Neural cell (in vitro differentiated cells): ENCODE measurements around the gene PCP4L1. TPM values are rescaled to one million over a fixed set of nuclear protein-coding genes. Genes with fewer than 3 reads are reported as not detected.

Experiments
- H2AFZ ChIP-seq: fragments of 200-600, 300-800 bp; sonication (generic), shearing (Covaris generic); 2 replicates; pipeline ENCODE4 v1.6.0; 2014; ENCODE audit warnings: low read depth, mild to moderate bottlenecking, antibody characterized with exemption, low read length, moderate library complexity
- H3F3A ChIP-seq: fragments of 200-600 bp; shearing (Covaris generic); 2 replicates; pipeline ENCODE4 v1.6.1; 2016; ENCODE audit warnings: mild to moderate bottlenecking, moderate library complexity, mixed read lengths, antibody characterized with exemption, low read length; ENCODE audit not compliant: insufficient read depth, poor library complexity, severe bottlenecking
- H3K27ac ChIP-seq: fragments of 200-600, 300-800 bp; sonication (generic), shearing (Covaris generic); 2 replicates; pipeline ENCODE4 v1.5.1; 2014; ENCODE audit warnings: mild to moderate bottlenecking, low read length, moderate library complexity
- H3K27me3 ChIP-seq: fragments of 300-800, 200-600 bp; sonication (generic), shearing (Covaris generic); 2 replicates; pipeline ENCODE4 v1.6.0; 2014; ENCODE audit warnings: mild to moderate bottlenecking, low read depth, low read length, moderate library complexity; ENCODE audit not compliant: insufficient read depth
- H3K36me3 ChIP-seq: fragments of 300-800, 200-600 bp; sonication (generic), shearing (Covaris generic); 2 replicates; pipeline ENCODE4 v1.5.1; 2014; ENCODE audit warnings: mild to moderate bottlenecking, antibody characterized with exemption, low read length, moderate library complexity; ENCODE audit not compliant: insufficient read depth
- H3K4me2 ChIP-seq: fragments of 300-800, 200-600 bp; sonication (generic), shearing (Covaris generic); 2 replicates; pipeline ENCODE4 v1.6.0; 2014; ENCODE audit warnings: mild to moderate bottlenecking, low read length
- H3K4me3 ChIP-seq: fragments of 300-800, 200-600 bp; sonication (generic), shearing (Covaris generic); 2 replicates; pipeline ENCODE4 v1.5.1; 2014; ENCODE audit warnings: mild to moderate bottlenecking, low read length, moderate library complexity
- H3K79me2 ChIP-seq: fragments of 200-600 bp; shearing (Covaris generic); replicated peaks from 2 replicates; pipeline ENCODE4 v1.6.0; 2014; ENCODE audit warnings: mild to moderate bottlenecking, low read length, moderate library complexity; ENCODE audit not compliant: insufficient read depth
- H3K9ac ChIP-seq: fragments of 300-800, 200-600 bp; sonication (generic), shearing (Covaris generic); 2 replicates; pipeline ENCODE4 v1.6.1; 2016; ENCODE audit warnings: mild to moderate bottlenecking, low read length, mixed read lengths
- H3K9me2 ChIP-seq: fragments of 200-600 bp; shearing (Covaris generic); 2 replicates; pipeline ENCODE4 v1.6.1; 2016; ENCODE audit warnings: mild to moderate bottlenecking, low read length, mixed read lengths; ENCODE audit not compliant: insufficient read depth
- H3K9me3 ChIP-seq: fragments of 200-600, 300-800 bp; sonication (generic), shearing (Covaris generic); 2 replicates; pipeline ENCODE4 v1.6.1; 2016; ENCODE audit warnings: mild to moderate bottlenecking, mixed run types, low read length, moderate library complexity, mixed read lengths
- H4K20me1 ChIP-seq: fragments of 200-600 bp; shearing (Covaris generic); 2 replicates; pipeline ENCODE4 v1.6.1; 2016; ENCODE audit warnings: mild to moderate bottlenecking, mixed run types; ENCODE audit not compliant: insufficient read depth
- EP300 ChIP-seq: fragments of 450-650 bp; conservative IDR thresholded peaks from 2 replicates; pipeline ENCODE4 v1.6.1; 2014; ENCODE audit warnings: antibody characterized with exemption, mild to moderate bottlenecking, moderate library complexity; ENCODE audit not compliant: poor library complexity, severe bottlenecking
- EZH2 ChIP-seq: fragments of 200-600, 300-800 bp; shearing (Covaris generic), sonication (generic); IDR thresholded peaks from 2 replicates; pipeline ENCODE4 v1.6.1; 2014; ENCODE audit warnings: antibody characterized with exemption, low read length, borderline replicate concordance, mild to moderate bottlenecking; ENCODE audit not compliant: insufficient read depth, poor library complexity, severe bottlenecking
- MXI1 ChIP-seq: fragments of 450-650 bp; conservative IDR thresholded peaks from 2 replicates; pipeline ENCODE4 v1.6.1; 2014; ENCODE audit warnings: antibody characterized with exemption, mild to moderate bottlenecking; ENCODE audit not compliant: poor library complexity, severe bottlenecking
- POLR2AphosphoS5 ChIP-seq: IDR thresholded peaks from 2 replicates; pipeline ENCODE4 v1.6.1; 2012
- RAD21 ChIP-seq: fragments of 450-650 bp; conservative IDR thresholded peaks from 2 replicates; pipeline ENCODE4 v1.6.1; 2014; ENCODE audit warnings: antibody characterized with exemption, mild to moderate bottlenecking, moderate library complexity
- REST ChIP-seq: IDR thresholded peaks from 2 replicates; pipeline ENCODE4 v1.6.1; 2012; ENCODE audit warnings: borderline replicate concordance
- SMC3 ChIP-seq: fragments of 450-650 bp; conservative IDR thresholded peaks from 2 replicates; pipeline ENCODE4 v1.6.1; 2014; ENCODE audit warnings: antibody characterized with exemption, mild to moderate bottlenecking, moderate library complexity; ENCODE audit not compliant: poor library complexity
- TAF1 ChIP-seq: IDR thresholded peaks from 2 replicates; pipeline ENCODE4 v1.6.1; 2012; ENCODE audit warnings: low read depth
- polyA plus RNA-seq: library from polyadenylated mRNA; depleted of rRNA; stranded (reverse); fragments of >200 nt; gene quantifications from 2 replicates; pipeline ENCODE4 v1.2.3, GENCODE V29; 2014

PCP4L1 gene
- polyA plus RNA-seq, 1 donor from 2014 or later: 51.2 TPM

GRCh38 chr1:161290779-161291178 is 32.2 kb downstream of the PCP4L1 start:
- no peaks in the 10 kb centered on the region for H3K79me2 ChIP-seq
- no peak overlapping the region for H3K27ac ChIP-seq
- H2AFZ ChIP-seq: no peak overlapping the region
- H3K9ac ChIP-seq: no peak overlapping the region
- no peaks in the 10 kb centered on the region for H3K36me3 ChIP-seq
- no peak overlapping the region for H3K4me2 ChIP-seq
- no peak overlapping the region for H3K4me3 ChIP-seq
- H3K9me2 ChIP-seq: no peaks in the 10 kb centered on the region
- H4K20me1 ChIP-seq: no peaks in the 10 kb centered on the region
- no peak for TF ChIP-seq SMC3
- no peak for TF ChIP-seq RAD21
- no peak for TF ChIP-seq EP300
- no peak for TF ChIP-seq REST
- no peak for TF ChIP-seq EZH2
- no peaks in the 10 kb centered on the region for H3F3A ChIP-seq
- no peaks in the 10 kb centered on the region for H3K9me3 ChIP-seq
- no peaks in the 10 kb centered on the region for H3K27me3 ChIP-seq

- Histone ChIP-seq H3K27me3 (no peaks in the 10 kb centered on the region), H3K9me2 (no peaks in the 10 kb centered on the region), H4K20me1 (no peaks in the 10 kb centered on the region), H3K4me3 (no peak overlapping the region), H3K36me3 (no peaks in the 10 kb centered on the region), H3K9ac (no peak overlapping the region), H2AFZ (no peak overlapping the region), H3K27ac (no peak overlapping the region), H3F3A (no peaks in the 10 kb centered on the region), H3K79me2 (no peaks in the 10 kb centered on the region), H3K4me2 (no peak overlapping the region), H3K9me3 (no peaks in the 10 kb centered on the region)
- no peak for TF ChIP-seq TAF1
- TF ChIP-seq EZH2: no peak
- TF ChIP-seq MXI1: no peak
- no peak for TF ChIP-seq RAD21
- no peak for TF ChIP-seq EP300
- no peak for TF ChIP-seq REST
- no peak for TF ChIP-seq POLR2AphosphoS5
These were observed 38.9 kb downstream of the PCP4L1 start for GRCh38 chr1:161297415-161297814.
